ENCODE data around the gene ACE.

The ACE gene

GRCh38 chr17:63496177-63496576 lies 19.3 kb downstream of the ACE start:
- H3K4me2 ChIP-seq, result no peak overlapping the region
- H3K9ac ChIP-seq, result no peak overlapping the region
- peaks cover 57% of the 10 kb centered on the region for H3K27me3 ChIP-seq (ENCODE audit: insufficient read depth, low read depth)
- no peaks in the 10 kb centered on the region for H3K36me3 ChIP-seq (ENCODE audit: insufficient read depth)
- no peaks in the 10 kb centered on the region for H3K4me1 ChIP-seq (ENCODE audit: low read depth, poor library complexity, severe bottlenecking)
- no peaks in the 10 kb centered on the region for H4K20me1 ChIP-seq (ENCODE audit: insufficient read depth)
- H2AFZ ChIP-seq (ENCODE audit: low read depth), result no peak overlapping the region
- no peaks in the 10 kb centered on the region for H3K79me2 ChIP-seq (ENCODE audit: insufficient read depth, low read depth)
- TF ChIP-seq CTCF (conservative IDR thresholded peaks at IDR 0.05; ENCODE audit: low read depth, low read length), result no peak
- no peak overlapping the region for H3K4me3 ChIP-seq (IDR thresholded peaks at IDR 0.05; ENCODE audit: insufficient read depth, low read depth, low read length)
- no peak overlapping the region for H3K27ac ChIP-seq

- Histone ChIP-seq H3K27ac (no peak overlapping the region), H3K36me3 (ENCODE audit: insufficient read depth) (no peaks in the 10 kb centered on the region), H2AFZ (ENCODE audit: low read depth) (no peak overlapping the region), H3K4me1 (ENCODE audit: low read depth, poor library complexity, severe bottlenecking) (no peaks in the 10 kb centered on the region), H3K4me3 (IDR thresholded peaks at IDR 0.05; ENCODE audit: insufficient read depth, low read depth, low read length) (no peak overlapping the region), H3K4me2 (no peak overlapping the region), H3K79me2 (ENCODE audit: insufficient read depth, low read depth) (no peaks in the 10 kb centered on the region), H3K27me3 (ENCODE audit: insufficient read depth, low read depth) (peaks cover 56% of the 10 kb centered on the region), H3K9ac (no peak overlapping the region), H4K20me1 (ENCODE audit: insufficient read depth) (no peaks in the 10 kb centered on the region)
- no peak for TF ChIP-seq CTCF (conservative IDR thresholded peaks at IDR 0.05; ENCODE audit: low read depth, low read length)
Measured at GRCh38 chr17:63496663-63497400, 20.0 kb downstream of the ACE start.

- Histone ChIP-seq H3K4me2 (no peak overlapping the region), H3K27ac (no peak overlapping the region), H3K36me3 (ENCODE audit: insufficient read depth) (no peaks in the 10 kb centered on the region), H4K20me1 (ENCODE audit: insufficient read depth) (no peaks in the 10 kb centered on the region), H3K4me1 (ENCODE audit: low read depth, poor library complexity, severe bottlenecking) (no peaks in the 10 kb centered on the region), H3K4me3 (IDR thresholded peaks at IDR 0.05; ENCODE audit: insufficient read depth, low read depth, low read length) (no peak overlapping the region), H3K27me3 (ENCODE audit: insufficient read depth, low read depth) (peaks cover 55% of the 10 kb centered on the region), H3K79me2 (ENCODE audit: insufficient read depth, low read depth) (no peaks in the 10 kb centered on the region), H3K9ac (no peak overlapping the region), H2AFZ (ENCODE audit: low read depth) (no peak overlapping the region)
- TF ChIP-seq CTCF (conservative IDR thresholded peaks at IDR 0.05; ENCODE audit: low read depth, low read length), result 0 out of 2 replicates have a peak, but pooled peaks have one; percentile 15
Measured at GRCh38 chr17:63497708-63498483, 21.0 kb downstream of the ACE start.

GRCh38 chr17:63498626-63499195 lies 21.9 kb downstream of the ACE start:
- Histone ChIP-seq H4K20me1 (ENCODE audit: insufficient read depth) (no peaks in the 10 kb centered on the region), H3K27me3 (ENCODE audit: insufficient read depth, low read depth) (peaks cover 48% of the 10 kb centered on the region), H3K4me3 (IDR thresholded peaks at IDR 0.05; ENCODE audit: insufficient read depth, low read depth, low read length) (no peak overlapping the region), H3K4me2 (no peak overlapping the region), H3K27ac (no peak overlapping the region), H2AFZ (ENCODE audit: low read depth) (no peak overlapping the region), H3K4me1 (ENCODE audit: low read depth, poor library complexity, severe bottlenecking) (no peaks in the 10 kb centered on the region), H3K9ac (no peak overlapping the region), H3K36me3 (ENCODE audit: insufficient read depth) (no peaks in the 10 kb centered on the region), H3K79me2 (ENCODE audit: insufficient read depth, low read depth) (no peaks in the 10 kb centered on the region)
- no peak for TF ChIP-seq CTCF (conservative IDR thresholded peaks at IDR 0.05; ENCODE audit: low read depth, low read length)

All from KMS-11 (cell line).